ENCODE data around the gene HNRNPA1. TPM values are rescaled to one million over a fixed set of nuclear protein-coding genes. Genes with fewer than 3 reads are reported as not detected.
A peak's percentile ranks its signal among the peaks of the same experiment; 100 is the strongest.
"Not testable (repeated sequence)": the region's sequence is repeated elsewhere in the genome, so short reads cannot be mapped to it uniquely, and the experiment has no call there.

Gene HNRNPA1
- total and polyA plus RNA-seq, 4 donors: 645 to 1,277 (median 814) TPM

DNA sequence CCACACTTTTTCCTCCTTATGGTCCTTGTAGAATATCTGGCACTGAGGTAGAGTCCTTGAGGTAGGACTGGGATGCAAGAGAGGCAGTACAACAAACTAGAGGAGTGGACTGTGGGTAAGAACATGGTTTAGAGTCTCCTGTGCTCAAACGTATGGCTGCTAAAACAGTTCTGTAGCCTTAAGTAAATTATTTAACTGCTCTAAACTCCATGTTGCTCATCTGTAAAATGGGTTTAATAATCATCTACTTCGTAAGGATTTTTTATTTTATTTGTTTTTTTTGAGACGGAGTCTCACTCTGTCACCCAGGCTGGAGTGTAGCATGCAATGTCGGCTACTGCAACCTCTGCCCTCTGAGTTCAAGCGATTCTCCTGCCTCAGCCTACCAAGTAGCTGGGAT, 40.8 kb downstream of the HNRNPA1 start:
- Histone ChIP-seq H3K9me3 (ENCODE audit: control insufficient read depth, low read length) (no peaks in the 10 kb centered on the region), H3K4me1 (ENCODE audit: control insufficient read depth in 1 of 2, insufficient read depth in 2 of 2, low read length in 2 of 2) (no peaks in the 10 kb centered on the region), H3K4me3 (ENCODE audit: low read length in 2 of 2) (no peak overlapping the region), H3K27me3 (ENCODE audit: control insufficient read depth in 1 of 2, insufficient read depth in 2 of 2, low read length in 1 of 2) (no peaks in the 10 kb centered on the region), H3K36me3 (ENCODE audit: control insufficient read depth in 1 of 2, insufficient read depth in 2 of 2, low read length in 1 of 2) (no peaks in the 10 kb centered on the region), H3K27ac (ENCODE audit: low read depth in 1 of 2, low read length in 2 of 2) (no peak overlapping the region)
- WGBS, 2 donors: 88 to 89% methylated on average over 5 of the region's 5 CpGs
- ATAC-seq (ENCODE audit: low FRiP score): no peak
- DNase-seq: no peak
- intact Hi-C loops (cut with DNase I): no loop called here

DNA sequence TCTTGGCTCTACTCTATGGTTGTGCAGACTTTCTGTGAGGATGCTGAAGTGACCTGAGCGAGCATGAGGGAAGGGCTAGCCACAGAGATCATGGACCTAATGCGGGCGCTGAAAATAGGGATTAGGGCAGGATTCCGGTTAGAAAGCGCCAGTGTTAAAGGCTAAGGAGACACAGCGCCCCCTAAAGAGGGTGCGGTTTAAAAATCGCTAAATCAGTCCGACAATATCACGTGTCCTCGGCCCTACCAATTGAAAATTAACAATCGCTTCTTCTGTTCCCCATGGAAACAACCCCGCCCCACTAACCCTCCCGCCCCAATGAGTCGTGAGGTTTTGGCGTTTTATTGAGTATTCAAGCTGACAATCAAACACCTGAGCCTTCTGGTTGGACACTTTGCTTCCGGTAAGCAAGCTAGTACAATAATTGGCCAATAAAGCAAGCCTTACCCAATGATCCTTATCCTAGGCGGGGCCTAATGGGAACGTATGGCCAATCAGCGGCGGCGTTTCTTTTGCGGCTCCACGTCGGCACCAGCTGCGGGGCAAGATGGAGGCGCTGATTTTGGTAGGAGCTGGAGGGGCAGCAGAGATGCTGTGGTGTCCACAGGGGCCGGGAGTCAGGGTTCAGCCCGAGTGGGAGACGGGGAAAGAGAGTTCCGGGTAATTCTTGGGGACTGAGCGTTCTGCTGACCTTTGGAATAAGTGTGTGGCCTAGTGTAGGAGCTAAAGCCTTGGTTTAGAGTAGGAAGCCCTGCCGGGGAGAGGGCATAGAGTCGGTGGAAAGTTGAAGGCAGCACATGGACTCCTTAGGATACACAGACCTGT, 44.3 kb downstream of the HNRNPA1 start, which contains the start of gene COPZ1:
Gene COPZ1 (plus strand): TSS at position 515 of the 825 bp plus-strand sequence. CDS start 33 bp downstream, at position 548.
- Histone ChIP-seq H3K27me3 (ENCODE audit: control insufficient read depth in 1 of 2, insufficient read depth in 2 of 2, low read length in 1 of 2) (no peaks in the 10 kb centered on the region), H3K9me3 (ENCODE audit: control insufficient read depth, low read length) (no peaks in the 10 kb centered on the region), H3K36me3 (ENCODE audit: control insufficient read depth in 1 of 2, insufficient read depth in 2 of 2, low read length in 1 of 2) (no peaks in the 10 kb centered on the region), H3K4me3 (ENCODE audit: low read length in 2 of 2) (peak within 1 kb of the TSS; percentile 88 to 96), H3K4me1 (ENCODE audit: control insufficient read depth in 1 of 2, insufficient read depth in 2 of 2, low read length in 2 of 2) (no peaks in the 10 kb centered on the region), H3K27ac (ENCODE audit: low read depth in 1 of 2, low read length in 2 of 2) (peak within 1 kb of the TSS in 1 of 2 donors; percentile 85)
- WGBS, 2 donors: 1 to 2% methylated on average over 34 of the region's 34 CpGs
- DNase-seq: peak; percentile 96 to 97
- ATAC-seq (ENCODE audit: low FRiP score): peak; percentile 98
- intact Hi-C loops (cut with DNase I): loop anchor here in 1 of 2 donors (1.0 kb wide), 1 partner anchor 46 kb away; no protein-coding TSS in a partner anchor

- ATAC-seq (ENCODE audit: low FRiP score); H3K9me3 ChIP-seq (ENCODE audit: control insufficient read depth, low read length); intact Hi-C loops (cut with DNase I); DNase-seq; H3K36me3 ChIP-seq (ENCODE audit: control insufficient read depth in 1 of 2, insufficient read depth in 2 of 2, low read length in 1 of 2); H3K4me1 ChIP-seq (ENCODE audit: control insufficient read depth in 1 of 2, insufficient read depth in 2 of 2, low read length in 2 of 2); H3K27me3 ChIP-seq (ENCODE audit: control insufficient read depth in 1 of 2, insufficient read depth in 2 of 2, low read length in 1 of 2): not testable (repeated sequence)
- WGBS, 2 donors: 43 to 45% methylated on average over 22 of the region's 22 CpGs
- Histone ChIP-seq H3K27ac (ENCODE audit: low read depth in 1 of 2, low read length in 2 of 2) (peak overlapping the region in 1 of 2 donors; percentile 85), H3K4me3 (ENCODE audit: low read length in 2 of 2) (peak overlapping the region; percentile 88 to 96)
These were observed 45.0 kb downstream of the HNRNPA1 start for GRCh38 chr12:54325442-54326109.

DNA sequence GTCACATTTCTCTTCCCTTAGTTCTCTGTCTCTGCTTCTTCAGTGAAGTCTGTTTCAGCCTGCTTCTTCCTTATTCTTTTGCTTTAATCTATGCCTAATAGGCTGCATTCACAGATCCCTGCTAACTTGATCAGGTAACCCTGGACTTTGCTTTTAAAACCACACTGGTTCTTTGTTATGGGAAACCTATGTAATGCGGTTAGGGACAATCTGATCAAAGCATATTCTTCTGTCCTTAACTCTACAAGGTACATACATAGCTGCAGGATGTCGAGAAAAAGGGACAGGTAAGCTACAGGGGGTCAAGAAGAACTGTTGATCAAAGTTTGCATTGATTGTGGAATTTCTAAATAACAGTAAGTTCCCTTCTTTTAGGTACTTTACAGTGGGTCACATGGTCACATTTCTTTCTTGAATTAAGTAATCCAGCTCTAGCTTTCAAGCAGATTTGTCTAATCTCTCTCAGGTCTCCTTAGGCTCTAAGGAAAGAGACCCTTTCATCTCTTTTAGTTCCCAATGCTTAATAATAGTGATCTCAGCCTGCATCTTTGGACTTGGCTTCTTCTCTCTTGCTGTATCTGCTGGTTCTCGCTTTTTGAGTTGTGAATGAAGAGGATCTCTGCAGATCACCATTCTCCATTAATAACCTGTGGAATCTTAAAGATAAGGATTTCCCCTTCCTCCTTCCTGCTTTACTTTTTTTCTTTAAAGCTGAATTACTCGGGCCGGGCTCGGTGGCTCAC, 48.2 kb downstream of the HNRNPA1 start:
- WGBS, 2 donors: 66 to 75% methylated on average over 6 of the region's 6 CpGs
- DNase-seq (no peak), ATAC-seq (ENCODE audit: low FRiP score) (no peak)
- H3K36me3 ChIP-seq (ENCODE audit: control insufficient read depth in 1 of 2, insufficient read depth in 2 of 2, low read length in 1 of 2): peaks cover 0 to 1% of the 10 kb centered on the region in 2 donors
- H3K4me3 ChIP-seq (ENCODE audit: low read length in 2 of 2): no peak overlapping the region
- intact Hi-C loops (cut with DNase I): no loop called here
- H3K4me1 ChIP-seq (ENCODE audit: control insufficient read depth in 1 of 2, insufficient read depth in 2 of 2, low read length in 2 of 2): no peaks in the 10 kb centered on the region
- H3K9me3 ChIP-seq (ENCODE audit: control insufficient read depth, low read length): no peaks in the 10 kb centered on the region
- no peak overlapping the region for H3K27ac ChIP-seq (ENCODE audit: low read depth in 1 of 2, low read length in 2 of 2)
- H3K27me3 ChIP-seq (ENCODE audit: control insufficient read depth in 1 of 2, insufficient read depth in 2 of 2, low read length in 1 of 2): no peaks in the 10 kb centered on the region

DNA sequence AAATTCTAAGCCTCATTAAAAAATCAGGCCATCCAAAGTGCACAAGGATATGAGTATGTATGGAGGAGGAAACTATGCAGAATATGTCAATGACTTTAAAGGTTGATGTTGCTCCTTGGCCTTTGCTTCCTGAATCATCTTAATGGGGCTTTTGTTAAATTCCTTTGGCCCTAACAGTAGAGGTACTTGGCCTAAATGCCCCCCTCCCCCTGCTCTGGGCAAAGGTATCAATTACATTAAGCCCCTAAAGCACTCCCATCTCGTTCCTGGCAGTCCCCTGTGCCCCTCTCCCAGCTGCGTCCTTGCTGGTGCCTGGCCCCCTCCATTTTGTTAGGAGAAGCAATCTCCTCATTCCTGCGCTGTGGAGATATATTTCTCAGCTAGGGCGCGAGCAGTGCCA, 49.2 kb downstream of the HNRNPA1 start:
- H3K36me3 ChIP-seq (ENCODE audit: control insufficient read depth in 1 of 2, insufficient read depth in 2 of 2, low read length in 1 of 2): peaks cover 0 to 1% of the 10 kb centered on the region in 2 donors
- H3K4me3 ChIP-seq (ENCODE audit: low read length in 2 of 2): no peak overlapping the region
- DNase-seq: no peak
- no peak overlapping the region for H3K27ac ChIP-seq (ENCODE audit: low read depth in 1 of 2, low read length in 2 of 2)
- H3K9me3 ChIP-seq (ENCODE audit: control insufficient read depth, low read length): no peaks in the 10 kb centered on the region
- intact Hi-C loops (cut with DNase I): no loop called here
- ATAC-seq (ENCODE audit: low FRiP score): no peak
- WGBS, 2 donors: 52% methylated on average over 5 of the region's 5 CpGs
- no peaks in the 10 kb centered on the region for H3K27me3 ChIP-seq (ENCODE audit: control insufficient read depth in 1 of 2, insufficient read depth in 2 of 2, low read length in 1 of 2)
- H3K4me1 ChIP-seq (ENCODE audit: control insufficient read depth in 1 of 2, insufficient read depth in 2 of 2, low read length in 2 of 2): no peaks in the 10 kb centered on the region

- intact Hi-C loops (cut with DNase I): no loop called here
These were observed 49.9 kb downstream of the HNRNPA1 start for GRCh38 chr12:54330442-54330841.

DNA sequence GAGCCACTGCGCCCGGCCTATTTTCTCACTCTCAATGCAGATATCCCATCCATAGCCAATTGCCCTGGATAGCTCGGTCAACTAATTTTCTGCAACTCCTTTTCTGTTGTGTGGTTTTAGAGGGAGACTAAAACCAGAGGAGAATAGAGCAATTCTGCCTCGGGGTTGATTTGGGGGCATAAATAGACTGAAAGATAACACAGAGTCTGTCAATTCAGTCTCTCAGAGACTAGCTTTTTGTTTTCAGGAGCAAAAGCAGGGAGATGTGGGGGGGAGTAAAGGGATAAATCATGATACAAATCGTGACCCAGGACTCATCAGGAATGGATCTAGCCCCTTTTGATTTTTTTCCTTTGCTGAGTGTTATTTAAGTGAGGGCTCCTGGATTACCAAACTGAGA, 50.9 kb downstream of the HNRNPA1 start:
- ATAC-seq (ENCODE audit: low FRiP score) (no peak), DNase-seq (no peak)
- no peak overlapping the region for H3K27ac ChIP-seq (ENCODE audit: low read depth in 1 of 2, low read length in 2 of 2)
- peaks cover 0 to 1% of the 10 kb centered on the region in 2 donors for H3K36me3 ChIP-seq (ENCODE audit: control insufficient read depth in 1 of 2, insufficient read depth in 2 of 2, low read length in 1 of 2)
- no peak overlapping the region for H3K4me3 ChIP-seq (ENCODE audit: low read length in 2 of 2)
- no peaks in the 10 kb centered on the region for H3K4me1 ChIP-seq (ENCODE audit: control insufficient read depth in 1 of 2, insufficient read depth in 2 of 2, low read length in 2 of 2)
- 74 to 78% methylated on average over 5 of the region's 5 CpGs for WGBS, 2 donors
- no peaks in the 10 kb centered on the region for H3K27me3 ChIP-seq (ENCODE audit: control insufficient read depth in 1 of 2, insufficient read depth in 2 of 2, low read length in 1 of 2)
- intact Hi-C loops (cut with DNase I): no loop called here
- H3K9me3 ChIP-seq (ENCODE audit: control insufficient read depth, low read length): no peaks in the 10 kb centered on the region

More at GRCh38 chr12:54330442-54330841, 49.9 kb downstream of the HNRNPA1 start:
- DNase-seq (no peak), ATAC-seq (ENCODE audit: low FRiP score) (no peak)
- no peaks in the 10 kb centered on the region for H3K9me3 ChIP-seq (ENCODE audit: control insufficient read depth, low read length)
- WGBS, 2 donors: 59 to 61% methylated on average over 3 of the region's 3 CpGs
- H3K4me3 ChIP-seq (ENCODE audit: low read length in 2 of 2): no peak overlapping the region
- H3K36me3 ChIP-seq (ENCODE audit: control insufficient read depth in 1 of 2, insufficient read depth in 2 of 2, low read length in 1 of 2): peaks cover 0 to 1% of the 10 kb centered on the region in 2 donors
- no peak overlapping the region for H3K27ac ChIP-seq (ENCODE audit: low read depth in 1 of 2, low read length in 2 of 2)
- H3K27me3 ChIP-seq (ENCODE audit: control insufficient read depth in 1 of 2, insufficient read depth in 2 of 2, low read length in 1 of 2): no peaks in the 10 kb centered on the region
- no peaks in the 10 kb centered on the region for H3K4me1 ChIP-seq (ENCODE audit: control insufficient read depth in 1 of 2, insufficient read depth in 2 of 2, low read length in 2 of 2)

- H3K27ac ChIP-seq (ENCODE audit: low read depth in 1 of 2, low read length in 2 of 2): no peak overlapping the region
- 95 to 96% methylated on average over 4 of the region's 4 CpGs for WGBS, 2 donors
- intact Hi-C loops (cut with DNase I): no loop called here
- H3K4me3 ChIP-seq (ENCODE audit: low read length in 2 of 2): no peak overlapping the region
- DNase-seq: no peak
- no peaks in the 10 kb centered on the region for H3K27me3 ChIP-seq (ENCODE audit: control insufficient read depth in 1 of 2, insufficient read depth in 2 of 2, low read length in 1 of 2)
- H3K36me3 ChIP-seq (ENCODE audit: control insufficient read depth in 1 of 2, insufficient read depth in 2 of 2, low read length in 1 of 2): peaks cover 0 to 1% of the 10 kb centered on the region in 2 donors
- no peak for ATAC-seq (ENCODE audit: low FRiP score)
- no peaks in the 10 kb centered on the region for H3K9me3 ChIP-seq (ENCODE audit: control insufficient read depth, low read length)
- H3K4me1 ChIP-seq (ENCODE audit: control insufficient read depth in 1 of 2, insufficient read depth in 2 of 2, low read length in 2 of 2): peaks cover 0 to 2% of the 10 kb centered on the region in 2 donors
These were observed 53.0 kb downstream of the HNRNPA1 start for GRCh38 chr12:54333420-54334034.

Data from aorta (tissue), 5 donors.